GM23248 (cell line): ENCODE measurements around the gene SUN1.

ENCODE experiments used
- EZH2 ChIP-seq: fragments of 200-600 bp; sonication (generic); IDR thresholded peaks from 2 replicates; pipeline ENCODE4 v1.6.1; 2018; ENCODE audit warnings: antibody characterized with exemption, mild to moderate bottlenecking; ENCODE audit not compliant: insufficient read depth, poor library complexity, severe bottlenecking
- EZH2phosphoT487 ChIP-seq: fragments of 200-600 bp; sonication (generic); IDR thresholded peaks from 2 replicates; pipeline ENCODE4 v1.6.1; 2018; ENCODE audit warnings: antibody characterized with exemption, moderate library complexity, mild to moderate bottlenecking, low read depth; ENCODE audit not compliant: insufficient read depth

DNA sequence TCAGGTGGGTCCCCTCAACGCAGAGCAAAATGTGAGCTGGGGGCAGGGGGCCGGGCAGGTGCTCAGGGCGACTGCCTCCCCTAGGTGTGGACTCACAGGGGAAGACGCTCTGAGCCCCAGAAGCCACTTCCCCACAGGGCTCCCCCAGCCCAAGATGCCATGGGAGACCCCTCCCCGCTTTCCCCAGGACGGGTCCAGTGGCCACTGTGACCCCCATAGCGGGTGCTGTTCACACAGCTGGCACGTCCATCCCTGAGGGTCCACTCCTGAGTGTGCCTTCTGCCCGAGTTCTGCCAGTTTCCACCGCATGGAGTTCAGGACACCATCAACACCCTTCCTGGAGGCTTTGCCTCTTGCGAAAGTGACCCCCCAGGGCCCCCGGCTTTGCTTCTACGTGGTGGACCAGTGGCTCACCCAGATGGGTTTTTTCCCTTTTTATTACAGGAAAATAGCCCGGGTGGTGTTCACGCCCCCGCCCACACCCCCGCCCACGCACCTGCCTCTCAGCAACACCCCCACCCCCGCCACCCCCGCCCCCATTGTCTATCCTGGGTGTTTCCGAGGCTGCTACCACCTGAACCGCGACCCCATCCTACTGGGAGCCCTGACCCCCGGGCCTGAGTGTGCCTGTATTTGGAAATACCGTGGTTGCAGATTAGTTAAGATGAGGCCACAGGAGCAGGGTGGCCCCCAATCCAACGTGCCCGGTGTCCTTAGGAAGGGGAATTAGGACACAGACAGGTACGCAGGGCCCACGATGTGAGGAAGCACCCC lies 90.2 kb downstream of the SUN1 start:
- TF ChIP-seq EZH2 = no peak
- TF ChIP-seq EZH2phosphoT487 = no peak
